ENCODE data around the gene OMA1. TPM values are rescaled to one million over a fixed set of nuclear protein-coding genes. Genes with fewer than 3 reads are reported as not detected.

The OMA1 gene
- polyA plus RNA-seq, 2 of the 4 experiments (the other 2 are of a cell fraction): 11.7 to 18.0 TPM

- CTCF ChIA-PET: interaction anchor here (1.1 to 1.5 kb wide), 3 partner anchors 18 to 26 kb away, joined by 3 to 4 read pairs (median 3); partner anchors contain the start of gene OMA1
- POLR2A ChIA-PET: no interaction called here
- H3K9me3 ChIP-seq: no peaks in the 10 kb centered on the region
- ATAC-seq (no peak), DNase-seq (ENCODE audit: low read depth in 1 of 2, low spot score in 1 of 2) (no peak), FAIRE-seq (no peak)
- H3K4me3 ChIP-seq: no peak overlapping the region
- no peak for TF ChIP-seq CBX8 (IDR thresholded peaks at IDR 0.05)
- TF ChIP-seq NPAS2 (CRISPR knock-in tag; IDR thresholded peaks at IDR 0.05; ENCODE audit: borderline replicate concordance): no peak
- TF ChIP-seq, protein P1, sequence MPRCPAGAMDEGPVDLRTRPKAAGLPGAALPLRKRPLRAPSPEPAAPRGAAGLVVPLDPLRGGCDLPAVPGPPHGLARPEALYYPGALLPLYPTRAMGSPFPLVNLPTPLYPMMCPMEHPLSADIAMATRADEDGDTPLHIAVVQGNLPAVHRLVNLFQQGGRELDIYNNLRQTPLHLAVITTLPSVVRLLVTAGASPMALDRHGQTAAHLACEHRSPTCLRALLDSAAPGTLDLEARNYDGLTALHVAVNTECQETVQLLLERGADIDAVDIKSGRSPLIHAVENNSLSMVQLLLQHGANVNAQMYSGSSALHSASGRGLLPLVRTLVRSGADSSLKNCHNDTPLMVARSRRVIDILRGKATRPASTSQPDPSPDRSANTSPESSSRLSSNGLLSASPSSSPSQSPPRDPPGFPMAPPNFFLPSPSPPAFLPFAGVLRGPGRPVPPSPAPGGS (IDR thresholded peaks at IDR 0.05): no peak
- TF ChIP-seq RAD21 (conservative IDR thresholded peaks at IDR 0.05 in 1 of 2, IDR thresholded peaks at IDR 0.05 in 1 of 2): no peak
- no peak for TF ChIP-seq PHF8 (IDR thresholded peaks at IDR 0.05; ENCODE audit: borderline replicate concordance, low read depth)
- TF ChIP-seq CTCF (IDR thresholded peaks at IDR 0.05): no peak
- no peak for TF ChIP-seq RARB (CRISPR knock-in tag; IDR thresholded peaks at IDR 0.05)
- TF ChIP-seq ZFP36 (IDR thresholded peaks at IDR 0.05; ENCODE audit: borderline replicate concordance, partially characterized antibody): no peak
- TF ChIP-seq RNF2 (IDR thresholded peaks at IDR 0.05; ENCODE audit: borderline replicate concordance, low read depth): no peak
- TF ChIP-seq ESRRA (IDR thresholded peaks at IDR 0.05; ENCODE audit: borderline replicate concordance, low read length): no peak
- no peak for TF ChIP-seq PBX3 (IDR thresholded peaks at IDR 0.05)
- no peak for TF ChIP-seq JUN (IDR thresholded peaks at IDR 0.05)
- no peak for TF ChIP-seq RCOR1 (IDR thresholded peaks at IDR 0.05; ENCODE audit: low read depth, low read length)
- no peak for TF ChIP-seq POLR2AphosphoS2 (conservative IDR thresholded peaks at IDR 0.05; ENCODE audit: low read length)
- no peak for TF ChIP-seq POLR2A (IDR thresholded peaks at IDR 0.05; ENCODE audit: low read length)
- no peak for TF ChIP-seq MAFK (IDR thresholded peaks at IDR 0.05; ENCODE audit: partially characterized antibody)
- TF ChIP-seq EHF (CRISPR knock-in tag; IDR thresholded peaks at IDR 0.05): no peak
- no peak for TF ChIP-seq ZSCAN20 (CRISPR knock-in tag; IDR thresholded peaks at IDR 0.05)
- TF ChIP-seq ZC3H11A (IDR thresholded peaks at IDR 0.05): no peak
- no peak overlapping the region for H3K27ac ChIP-seq
- H3K4me1 ChIP-seq: no peaks in the 10 kb centered on the region
- H3K4me2 ChIP-seq: no peak overlapping the region
These were observed 25.1 kb upstream of the OMA1 start for GRCh38 chr1:58571616-58572015.

GRCh38 chr1:58570817-58571216 is 24.3 kb upstream of the OMA1 start:
- ChIA-PET CTCF (interaction anchor here (1.1 to 1.2 kb wide), 2 partner anchors 19 to 25 kb away, joined by 3 read pairs; no protein-coding TSS in a partner anchor), POLR2A (no interaction called here)
- DNase-seq (ENCODE audit: low read depth in 1 of 2, low spot score in 1 of 2) (no peak), FAIRE-seq (no peak), ATAC-seq (no peak)
- H3K4me2 ChIP-seq: no peak overlapping the region
- H3K4me3 ChIP-seq: no peak overlapping the region
- TF ChIP-seq FOSL2 (IDR thresholded peaks at IDR 0.05) (no peak), FOSL2 (CRISPR knock-in tag; IDR thresholded peaks at IDR 0.05) (no peak), HDAC2 (IDR thresholded peaks at IDR 0.05) (no peak), RCOR1 (IDR thresholded peaks at IDR 0.05; ENCODE audit: low read depth, low read length) (no peak), MAZ (IDR thresholded peaks at IDR 0.05; ENCODE audit: borderline replicate concordance, low read depth, low read length) (no peak), POLR2A (IDR thresholded peaks at IDR 0.05; ENCODE audit: low read length) (no peak), SREBF2 (IDR thresholded peaks at IDR 0.05) (no peak)
- TF ChIP-seq, protein P1 (IDR thresholded peaks at IDR 0.05): no peak
- no peak overlapping the region for H3K27ac ChIP-seq
- no peaks in the 10 kb centered on the region for H3K4me1 ChIP-seq
- no peaks in the 10 kb centered on the region for H3K9me3 ChIP-seq
- 70% methylated on average over 2 of the region's 2 CpGs for WGBS (ENCODE audit: missing lambda C conversion rate)

Data from A549 (cell line).